ENCODE results near the gene LMAN2.

DNA sequence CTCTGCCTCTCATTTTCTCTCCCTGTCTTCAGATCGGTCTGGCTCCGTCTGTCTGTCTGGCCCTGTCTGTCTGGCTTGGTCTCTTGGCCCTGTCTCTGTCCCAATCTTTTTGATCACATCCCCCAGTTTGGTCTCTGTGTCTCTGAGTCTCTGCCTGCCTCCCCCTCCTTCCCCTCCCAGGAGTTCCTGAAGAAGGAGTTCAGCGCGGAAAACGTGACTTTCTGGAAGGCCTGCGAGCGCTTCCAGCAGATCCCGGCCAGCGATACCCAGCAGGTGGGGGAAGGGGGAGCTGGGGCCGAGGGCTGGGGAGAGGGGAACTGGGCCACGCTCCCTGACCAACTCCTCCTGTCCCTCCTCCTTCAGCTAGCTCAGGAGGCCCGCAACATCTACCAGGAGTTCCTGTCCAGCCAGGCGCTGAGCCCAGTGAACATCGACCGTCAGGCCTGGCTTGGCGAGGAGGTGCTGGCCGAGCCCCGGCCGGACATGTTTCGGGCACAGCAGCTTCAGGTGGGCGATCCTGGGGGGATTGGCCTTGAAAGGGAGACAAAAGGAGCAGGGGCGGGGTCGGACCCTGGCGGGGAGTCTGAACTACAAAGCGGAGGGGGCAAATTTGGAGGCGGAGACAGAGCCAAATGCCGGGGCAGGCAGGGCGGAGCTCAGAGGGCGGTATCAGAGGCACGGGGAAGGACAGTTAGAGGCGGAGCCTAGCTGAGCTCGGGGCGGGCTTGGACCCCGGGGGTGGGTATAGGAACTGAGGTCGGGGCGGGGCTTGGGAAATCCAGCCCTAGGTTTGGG is 15.3 kb upstream of the LMAN2 start:
- TF ChIP-seq ZFX (IDR thresholded peaks at IDR 0.05), result peak; percentile 16; the same call in 1 of the 2 replicates
- TF ChIP-seq, protein P1, sequence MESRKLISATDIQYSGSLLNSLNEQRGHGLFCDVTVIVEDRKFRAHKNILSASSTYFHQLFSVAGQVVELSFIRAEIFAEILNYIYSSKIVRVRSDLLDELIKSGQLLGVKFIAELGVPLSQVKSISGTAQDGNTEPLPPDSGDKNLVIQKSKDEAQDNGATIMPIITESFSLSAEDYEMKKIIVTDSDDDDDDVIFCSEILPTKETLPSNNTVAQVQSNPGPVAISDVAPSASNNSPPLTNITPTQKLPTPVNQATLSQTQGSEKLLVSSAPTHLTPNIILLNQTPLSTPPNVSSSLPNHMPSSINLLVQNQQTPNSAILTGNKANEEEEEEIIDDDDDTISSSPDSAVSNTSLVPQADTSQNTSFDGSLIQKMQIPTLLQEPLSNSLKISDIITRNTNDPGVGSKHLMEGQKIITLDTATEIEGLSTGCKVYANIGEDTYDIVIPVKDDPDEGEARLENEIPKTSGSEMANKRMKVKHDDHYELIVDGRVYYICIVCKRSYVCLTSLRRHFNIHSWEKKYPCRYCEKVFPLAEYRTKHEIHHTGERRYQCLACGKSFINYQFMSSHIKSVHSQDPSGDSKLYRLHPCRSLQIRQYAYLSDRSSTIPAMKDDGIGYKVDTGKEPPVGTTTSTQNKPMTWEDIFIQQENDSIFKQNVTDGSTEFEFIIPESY (IDR thresholded peaks at IDR 0.05; ENCODE audit: extremely low read depth, insufficient replicate concordance, low read length), result no peak
- TF ChIP-seq, protein P2, sequence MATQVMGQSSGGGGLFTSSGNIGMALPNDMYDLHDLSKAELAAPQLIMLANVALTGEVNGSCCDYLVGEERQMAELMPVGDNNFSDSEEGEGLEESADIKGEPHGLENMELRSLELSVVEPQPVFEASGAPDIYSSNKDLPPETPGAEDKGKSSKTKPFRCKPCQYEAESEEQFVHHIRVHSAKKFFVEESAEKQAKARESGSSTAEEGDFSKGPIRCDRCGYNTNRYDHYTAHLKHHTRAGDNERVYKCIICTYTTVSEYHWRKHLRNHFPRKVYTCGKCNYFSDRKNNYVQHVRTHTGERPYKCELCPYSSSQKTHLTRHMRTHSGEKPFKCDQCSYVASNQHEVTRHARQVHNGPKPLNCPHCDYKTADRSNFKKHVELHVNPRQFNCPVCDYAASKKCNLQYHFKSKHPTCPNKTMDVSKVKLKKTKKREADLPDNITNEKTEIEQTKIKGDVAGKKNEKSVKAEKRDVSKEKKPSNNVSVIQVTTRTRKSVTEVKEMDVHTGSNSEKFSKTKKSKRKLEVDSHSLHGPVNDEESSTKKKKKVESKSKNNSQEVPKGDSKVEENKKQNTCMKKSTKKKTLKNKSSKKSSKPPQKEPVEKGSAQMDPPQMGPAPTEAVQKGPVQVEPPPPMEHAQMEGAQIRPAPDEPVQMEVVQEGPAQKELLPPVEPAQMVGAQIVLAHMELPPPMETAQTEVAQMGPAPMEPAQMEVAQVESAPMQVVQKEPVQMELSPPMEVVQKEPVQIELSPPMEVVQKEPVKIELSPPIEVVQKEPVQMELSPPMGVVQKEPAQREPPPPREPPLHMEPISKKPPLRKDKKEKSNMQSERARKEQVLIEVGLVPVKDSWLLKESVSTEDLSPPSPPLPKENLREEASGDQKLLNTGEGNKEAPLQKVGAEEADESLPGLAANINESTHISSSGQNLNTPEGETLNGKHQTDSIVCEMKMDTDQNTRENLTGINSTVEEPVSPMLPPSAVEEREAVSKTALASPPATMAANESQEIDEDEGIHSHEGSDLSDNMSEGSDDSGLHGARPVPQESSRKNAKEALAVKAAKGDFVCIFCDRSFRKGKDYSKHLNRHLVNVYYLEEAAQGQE (IDR thresholded peaks at IDR 0.05; ENCODE audit: low read depth), result no peak
- no peak for TF ChIP-seq RAD21 (IDR thresholded peaks at IDR 0.05; ENCODE audit: low read depth)
- TF ChIP-seq, protein P3, sequence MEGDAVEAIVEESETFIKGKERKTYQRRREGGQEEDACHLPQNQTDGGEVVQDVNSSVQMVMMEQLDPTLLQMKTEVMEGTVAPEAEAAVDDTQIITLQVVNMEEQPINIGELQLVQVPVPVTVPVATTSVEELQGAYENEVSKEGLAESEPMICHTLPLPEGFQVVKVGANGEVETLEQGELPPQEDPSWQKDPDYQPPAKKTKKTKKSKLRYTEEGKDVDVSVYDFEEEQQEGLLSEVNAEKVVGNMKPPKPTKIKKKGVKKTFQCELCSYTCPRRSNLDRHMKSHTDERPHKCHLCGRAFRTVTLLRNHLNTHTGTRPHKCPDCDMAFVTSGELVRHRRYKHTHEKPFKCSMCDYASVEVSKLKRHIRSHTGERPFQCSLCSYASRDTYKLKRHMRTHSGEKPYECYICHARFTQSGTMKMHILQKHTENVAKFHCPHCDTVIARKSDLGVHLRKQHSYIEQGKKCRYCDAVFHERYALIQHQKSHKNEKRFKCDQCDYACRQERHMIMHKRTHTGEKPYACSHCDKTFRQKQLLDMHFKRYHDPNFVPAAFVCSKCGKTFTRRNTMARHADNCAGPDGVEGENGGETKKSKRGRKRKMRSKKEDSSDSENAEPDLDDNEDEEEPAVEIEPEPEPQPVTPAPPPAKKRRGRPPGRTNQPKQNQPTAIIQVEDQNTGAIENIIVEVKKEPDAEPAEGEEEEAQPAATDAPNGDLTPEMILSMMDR (IDR thresholded peaks at IDR 0.05 in 2 of 3, conservative IDR thresholded peaks at IDR 0.05 in 1 of 3; ENCODE audit: borderline replicate concordance in 1 of 3, insufficient read depth in 1 of 3, low read depth in 2 of 3, low read length in 2 of 3), result no peak
